Neuronal stem cell (in vitro differentiated cells): ENCODE measurements around the gene PSMA6.

Experiments used
- DNase-seq: peaks from one replicate; pipeline ENCODE4 v3.0.0-alpha.2; 2013; ENCODE audit warnings: low spot score
- H2AFZ ChIP-seq: one replicate; pipeline ENCODE4 v1.6.1; 2013; ENCODE audit warnings: mild to moderate bottlenecking, low read length, inconsistent platforms
- H2AK5ac ChIP-seq: 2 replicates; pipeline ENCODE4 v1.6.1; 2013; ENCODE audit warnings: low read depth, mild to moderate bottlenecking, inconsistent platforms, low read length, moderate library complexity, mixed read lengths
- H2BK120ac ChIP-seq: 2 replicates; pipeline ENCODE4 v1.6.1; 2013; ENCODE audit warnings: low read depth, mild to moderate bottlenecking, inconsistent platforms, low read length, moderate library complexity, mixed read lengths
- H2BK12ac ChIP-seq: one replicate; pipeline ENCODE4 v1.6.1; 2013; ENCODE audit warnings: low read length, inconsistent platforms
- H2BK15ac ChIP-seq: 2 replicates; pipeline ENCODE4 v1.6.1; 2013; ENCODE audit warnings: mild to moderate bottlenecking, low read length, inconsistent platforms, mixed read lengths
- H2BK5ac ChIP-seq: one replicate; pipeline ENCODE4 v1.6.1; 2013; ENCODE audit warnings: inconsistent platforms, mild to moderate bottlenecking, low read length, moderate library complexity
- H3K14ac ChIP-seq: one replicate; pipeline ENCODE4 v1.6.1; 2013; ENCODE audit warnings: low read length, inconsistent platforms
- H3K18ac ChIP-seq: 2 replicates; pipeline ENCODE4 v1.6.1; 2013; ENCODE audit warnings: low read length, inconsistent platforms
- H3K23ac ChIP-seq: 2 replicates; pipeline ENCODE4 v1.6.1; 2013; ENCODE audit warnings: low read depth, mild to moderate bottlenecking, mixed read lengths, low read length, inconsistent platforms; ENCODE audit not compliant: poor library complexity
- H3K27ac ChIP-seq: replicated peaks from 3 replicates; pipeline ENCODE4 v1.5.1; 2013; ENCODE audit warnings: low read length, inconsistent platforms
- H3K27me3 ChIP-seq, 3 experiments: 2 replicates each; pipeline ENCODE4 v1.6.1; 2013; ENCODE audit warnings: low read length in 3 of 3, mild to moderate bottlenecking in 2 of 3, inconsistent platforms in 1 of 3, low read depth in 1 of 3, mixed read lengths in 1 of 3, moderate library complexity in 1 of 3; ENCODE audit not compliant: control insufficient read depth in 3 of 3, insufficient read depth in 3 of 3
- H3K36me3 ChIP-seq, 2 donors: replicated peaks in 1 of 2; 2 replicates each; pipeline ENCODE4 v1.6.1; 2013; ENCODE audit warnings: low read length in 2 of 2; ENCODE audit not compliant: control insufficient read depth in 2 of 2, insufficient read depth in 2 of 2
- H3K4ac ChIP-seq: 2 replicates; pipeline ENCODE4 v1.6.1; 2013; ENCODE audit warnings: inconsistent platforms, mild to moderate bottlenecking, low read length, moderate library complexity
- H3K4me1 ChIP-seq, 2 donors: 1 replicate in 1 of 2; 2 replicates in 1 of 2; pipeline ENCODE4 v1.6.1; 2013; ENCODE audit warnings: low read length in 2 of 2, low read depth in 1 of 2; ENCODE audit not compliant: control insufficient read depth in 2 of 2, insufficient read depth in 1 of 2
- H3K4me2 ChIP-seq: one replicate; pipeline ENCODE4 v1.6.1; 2013; ENCODE audit warnings: mild to moderate bottlenecking, low read length, inconsistent platforms; ENCODE audit not compliant: insufficient read depth, poor library complexity, severe bottlenecking
- H3K4me3 ChIP-seq, 2 donors: 2 replicates each; pipeline ENCODE4 v1.5.1; 2013; ENCODE audit warnings: low read length in 2 of 2, mild to moderate bottlenecking in 2 of 2, inconsistent platforms in 1 of 2, moderate library complexity in 1 of 2
- H3K79me1 ChIP-seq: one replicate; pipeline ENCODE4 v1.6.1; 2013; ENCODE audit warnings: low read depth, mild to moderate bottlenecking, inconsistent platforms, low read length, moderate library complexity
- H3K9ac ChIP-seq: one replicate; pipeline ENCODE4 v1.6.1; 2013; ENCODE audit warnings: mild to moderate bottlenecking, low read depth, low read length, inconsistent platforms; ENCODE audit not compliant: poor library complexity
- H3K9me3 ChIP-seq, 2 donors: replicated peaks in 1 of 2; 2 replicates each; pipeline versions ENCODE3 to v1.6.1; 2013; ENCODE audit warnings: low read length in 2 of 2, mild to moderate bottlenecking in 2 of 2, inconsistent platforms in 1 of 2, low read depth in 1 of 2, mixed read lengths in 1 of 2, moderate library complexity in 1 of 2; ENCODE audit not compliant: control insufficient read depth in 2 of 2, insufficient read depth in 1 of 2
- H4K8ac ChIP-seq: one replicate; pipeline ENCODE4 v1.6.1; 2013; ENCODE audit warnings: low read depth, mild to moderate bottlenecking, inconsistent platforms, low read length, moderate library complexity
- H4K91ac ChIP-seq: one replicate; pipeline ENCODE4 v1.6.1; 2013; ENCODE audit warnings: low read length, low read depth, mild to moderate bottlenecking, inconsistent platforms; ENCODE audit not compliant: poor library complexity
- WGBS, 2 donors: extraction: QIAGEN DNeasy Blood & Tissue Kit; methylation state at CpG; one replicate each; pipeline ENCODE4 v1.1.7; 2013; ENCODE audit warnings: missing lambda C conversion rate in 2 of 2, mixed read lengths in 1 of 2; ENCODE audit not compliant: insufficient read length in 2 of 2, insufficient replicate concordance in 1 of 2; ENCODE audit errors: extremely low coverage in 2 of 2; 5-methylcytosine and 5-hydroxymethylcytosine counted together

Gene PSMA6

GRCh38 chr14:35336494-35337268 is 44.5 kb downstream of the PSMA6 start:
- Histone ChIP-seq H3K27me3 (no peaks in the 10 kb centered on the region), H3K23ac (peak overlapping the region; percentile 69), H3K9me3 (no peaks in the 10 kb centered on the region), H2BK12ac (no peak overlapping the region), H3K18ac (peak overlapping the region; percentile 93), H2BK15ac (peak overlapping the region; percentile 50), H3K14ac (peak overlapping the region; percentile 87), H3K79me1 (no peaks in the 10 kb centered on the region), H3K36me3 (no peaks in the 10 kb centered on the region), H4K91ac (no peak overlapping the region), H3K9ac (peak overlapping the region; percentile 65), H3K4me1 (peaks cover 17 to 23% of the 10 kb centered on the region in 2 donors), H4K8ac (peak overlapping the region; percentile 25), H2BK120ac (no peak overlapping the region), H2BK5ac (peak overlapping the region; percentile 46), H2AK5ac (peak overlapping the region; percentile 69), H2AFZ (peak overlapping the region; percentile 90), H3K4me3 (no peak overlapping the region), H3K4ac (no peak overlapping the region), H3K27ac (no peak overlapping the region), H3K4me2 (no peak overlapping the region)
- DNase-seq = no peak
- no CpG with 5 or more reads among the region's 28 CpGs for WGBS, 2 donors

- no peak overlapping the region for H4K91ac ChIP-seq
- H3K23ac ChIP-seq = peak overlapping the region; percentile 52
- no peaks in the 10 kb centered on the region for H3K9me3 ChIP-seq
- H3K14ac ChIP-seq = no peak overlapping the region
- H2BK120ac ChIP-seq = no peak overlapping the region
- no CpG with 5 or more reads among the region's 10 CpGs for WGBS, 2 donors
- H3K4me2 ChIP-seq = no peak overlapping the region
- no peak overlapping the region for H3K27ac ChIP-seq
- no peak overlapping the region for H4K8ac ChIP-seq
- no peak overlapping the region for H3K4ac ChIP-seq
- no peak for DNase-seq
- no peaks in the 10 kb centered on the region for H3K79me1 ChIP-seq
- H2AFZ ChIP-seq = peak overlapping the region; percentile 90
- H3K4me3 ChIP-seq = no peak overlapping the region
- H3K27me3 ChIP-seq = no peaks in the 10 kb centered on the region
- H2AK5ac ChIP-seq = peak overlapping the region; percentile 66
- H3K18ac ChIP-seq = peak overlapping the region; percentile 93
- no peak overlapping the region for H3K9ac ChIP-seq
- H2BK5ac ChIP-seq = peak overlapping the region; percentile 46
- H3K4me1 ChIP-seq = peaks cover 13 to 25% of the 10 kb centered on the region in 2 donors
- H3K36me3 ChIP-seq = no peaks in the 10 kb centered on the region
- no peak overlapping the region for H2BK12ac ChIP-seq
- H2BK15ac ChIP-seq = no peak overlapping the region
These were observed 45.4 kb downstream of the PSMA6 start for GRCh38 chr14:35337269-35338255.

GRCh38 chr14:35338731-35339405 is 46.7 kb downstream of the PSMA6 start:
- no CpG with 5 or more reads among the region's 16 CpGs for WGBS, 2 donors
- H3K4ac ChIP-seq = no peak overlapping the region
- no peaks in the 10 kb centered on the region for H3K79me1 ChIP-seq
- H2AK5ac ChIP-seq = peak overlapping the region; percentile 61
- peaks cover 11 to 17% of the 10 kb centered on the region in 2 donors for H3K4me1 ChIP-seq
- no peak overlapping the region for H3K4me2 ChIP-seq
- H3K27ac ChIP-seq = no peak overlapping the region
- H2BK15ac ChIP-seq = peak overlapping the region; percentile 55
- no peak overlapping the region for H2BK120ac ChIP-seq
- H4K91ac ChIP-seq = no peak overlapping the region
- H3K23ac ChIP-seq = no peak overlapping the region
- no peak overlapping the region for H2BK12ac ChIP-seq
- peak overlapping the region; percentile 11 for H3K14ac ChIP-seq
- no peaks in the 10 kb centered on the region for H3K9me3 ChIP-seq
- H2BK5ac ChIP-seq = no peak overlapping the region
- DNase-seq = no peak
- H3K18ac ChIP-seq = no peak overlapping the region
- no peak overlapping the region for H2AFZ ChIP-seq
- H3K27me3 ChIP-seq = no peaks in the 10 kb centered on the region
- H3K4me3 ChIP-seq = no peak overlapping the region
- H4K8ac ChIP-seq = no peak overlapping the region
- no peak overlapping the region for H3K9ac ChIP-seq
- no peaks in the 10 kb centered on the region for H3K36me3 ChIP-seq
